HT1080 (cell line): ENCODE measurements around the gene OTUD4. TPM values are rescaled to one million over a fixed set of nuclear protein-coding genes. Genes with fewer than 3 reads are reported as not detected.
A peak's percentile ranks its signal among the peaks of the same experiment; 100 is the strongest.
"Not testable (repeated sequence)": the region's sequence is repeated elsewhere in the genome, so short reads cannot be mapped to it uniquely, and the experiment has no call there.

Experiments
- DNase-seq: peaks from one replicate; pipeline ENCODE4 v3.0.0-alpha.2; 2015; ENCODE audit warnings: low read depth
- total RNA-seq: library from RNA; depleted of rRNA; stranded (reverse); fragments of >200 nt; shearing (Covaris generic); gene quantifications from 2 replicates; pipeline ENCODE4 v1.2.3, GENCODE V29; 2014

OTUD4 gene
- total RNA-seq, 1 experiment from 2014 or later: 15.8 TPM

DNA sequence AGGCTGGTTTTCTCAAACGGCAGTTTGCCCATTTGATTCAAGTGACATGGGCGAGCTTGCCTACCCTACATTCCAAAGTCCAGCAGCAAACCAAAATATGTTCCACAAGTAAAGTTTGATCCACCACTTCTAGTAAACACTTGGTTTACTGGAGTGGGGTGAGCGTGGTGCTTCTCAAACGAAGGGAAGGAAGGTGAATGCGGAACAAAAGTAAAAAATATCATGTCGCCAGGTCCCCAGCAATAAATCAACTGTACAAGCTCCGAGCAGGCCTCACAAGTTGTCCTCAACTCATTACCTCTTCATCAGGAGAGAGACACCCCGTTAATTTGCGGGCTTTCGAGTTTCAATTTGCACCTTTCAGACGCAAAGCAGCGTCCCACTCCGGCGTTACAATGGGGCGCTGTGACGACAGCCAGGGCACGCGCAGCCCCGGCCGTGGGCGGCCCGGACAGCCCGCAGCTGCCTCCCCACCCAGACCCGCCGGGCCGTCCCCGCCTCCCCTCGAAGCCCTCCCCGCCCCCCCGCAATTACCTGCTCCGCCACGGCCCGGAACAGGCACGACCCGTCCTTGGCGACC lies 1.0 kb downstream of the OTUD4 start:
- peak; percentile 52 for DNase-seq

DNA sequence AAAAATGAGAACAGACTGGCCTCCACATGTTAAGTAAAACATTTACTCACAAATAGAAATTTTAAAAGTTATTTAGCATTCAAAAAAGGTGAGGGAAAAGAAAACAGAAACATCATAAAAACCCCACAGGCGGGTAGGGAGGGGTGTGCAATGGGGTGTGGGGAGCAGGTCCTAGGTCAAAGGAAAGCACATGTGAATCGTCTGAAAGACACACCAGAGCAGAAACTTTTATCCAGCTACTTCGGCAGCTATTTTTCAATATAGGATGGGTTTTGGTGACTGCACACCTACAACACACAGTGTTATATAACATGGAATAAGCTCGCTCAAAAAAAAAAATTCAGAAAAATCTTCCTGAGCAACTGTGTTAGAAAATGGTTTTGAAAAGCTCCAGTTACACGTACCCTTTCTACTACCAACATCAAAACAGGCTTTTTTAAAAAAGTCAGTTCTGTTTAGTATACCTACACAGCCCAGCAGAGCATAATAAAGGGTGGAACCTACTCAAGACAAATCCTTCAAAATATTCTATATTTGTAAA lies 1.6 kb downstream of the OTUD4 start:
- peak; percentile 13 for DNase-seq

DNA sequence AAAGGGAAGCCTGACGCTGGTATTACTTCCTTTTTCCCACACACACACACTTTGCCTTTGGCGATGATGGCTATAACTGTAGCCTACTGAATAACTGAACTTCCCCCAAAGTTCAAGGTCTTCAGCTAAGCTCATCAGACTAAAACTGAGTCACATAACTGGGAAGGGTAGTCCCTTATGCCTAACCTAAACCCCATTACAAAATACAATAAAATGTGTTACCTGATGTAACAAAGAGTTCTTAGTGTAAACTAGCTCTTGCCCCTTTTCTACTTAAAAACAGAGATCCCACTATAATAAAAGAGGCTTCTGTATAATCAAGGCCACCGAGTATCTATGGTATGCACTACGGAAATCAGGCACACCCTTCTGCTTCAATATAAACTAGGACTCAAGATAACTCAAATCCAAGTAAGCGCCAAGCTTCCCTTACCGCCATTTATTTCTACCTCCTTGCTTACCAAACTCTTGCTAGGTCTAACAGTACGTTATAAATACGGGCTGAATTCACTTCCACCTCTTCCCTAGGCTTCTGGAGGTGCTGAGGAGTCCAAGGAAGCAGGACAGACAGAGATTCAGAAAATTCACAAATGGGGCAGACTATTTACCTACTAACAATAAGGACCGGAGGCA lies 2.4 kb downstream of the OTUD4 start:
- DNase-seq: peak; percentile 55

DNA sequence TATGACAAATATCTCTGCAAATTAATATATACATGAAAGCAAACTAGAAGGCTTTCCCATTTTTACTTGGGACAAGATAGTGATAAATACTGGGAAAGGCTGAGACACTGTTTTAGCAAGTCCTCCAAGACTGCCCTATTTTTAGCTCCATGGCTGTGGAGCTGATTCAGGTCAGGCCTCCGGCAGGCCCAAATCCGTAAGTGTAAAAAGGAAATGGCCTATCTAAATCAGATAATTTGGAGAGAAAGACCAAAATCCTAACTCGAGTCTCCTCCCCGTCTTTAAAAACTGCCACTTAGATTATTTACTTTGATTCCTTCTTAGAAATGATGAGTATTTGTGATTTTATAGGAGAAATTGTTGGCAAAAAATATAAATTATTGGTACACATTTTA lies 2.9 kb downstream of the OTUD4 start:
- no peak for DNase-seq

GRCh38 chr4:145176641-145177432 lies 3.6 kb downstream of the OTUD4 start:
- no peak for DNase-seq

- no peak for DNase-seq
Measured at GRCh38 chr4:145171911-145172310, 8.5 kb downstream of the OTUD4 start.

GRCh38 chr4:145170223-145170622 lies 10.2 kb downstream of the OTUD4 start:
- DNase-seq: no peak

DNA sequence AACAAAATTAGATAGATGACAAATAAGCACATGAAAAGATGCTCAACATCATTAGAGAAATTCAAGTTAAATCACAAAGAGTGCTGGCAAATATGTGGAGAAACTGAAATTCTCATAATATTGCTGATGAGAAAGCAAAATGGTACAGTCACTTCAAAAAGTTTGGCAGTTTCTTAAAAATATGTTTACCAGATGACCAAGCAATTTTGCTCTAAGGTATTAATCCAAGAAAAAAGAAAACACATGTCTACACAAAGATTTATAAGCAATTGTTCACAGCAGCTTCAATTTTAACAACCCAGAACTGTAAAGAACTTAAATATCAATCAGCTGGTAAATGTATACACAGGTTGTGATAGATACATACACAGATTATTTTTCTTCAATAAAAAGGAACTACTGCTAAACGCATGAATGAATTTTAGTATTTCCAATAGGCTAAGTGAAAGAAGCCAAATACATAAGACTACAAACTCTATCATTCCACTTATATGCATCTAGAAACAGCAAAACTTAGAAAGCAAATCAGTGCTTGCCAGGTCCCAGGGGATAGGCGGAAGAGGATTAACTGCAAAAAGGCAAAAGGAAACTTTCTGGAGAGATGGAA lies 11.7 kb downstream of the OTUD4 start:
- DNase-seq: no peak

DNA sequence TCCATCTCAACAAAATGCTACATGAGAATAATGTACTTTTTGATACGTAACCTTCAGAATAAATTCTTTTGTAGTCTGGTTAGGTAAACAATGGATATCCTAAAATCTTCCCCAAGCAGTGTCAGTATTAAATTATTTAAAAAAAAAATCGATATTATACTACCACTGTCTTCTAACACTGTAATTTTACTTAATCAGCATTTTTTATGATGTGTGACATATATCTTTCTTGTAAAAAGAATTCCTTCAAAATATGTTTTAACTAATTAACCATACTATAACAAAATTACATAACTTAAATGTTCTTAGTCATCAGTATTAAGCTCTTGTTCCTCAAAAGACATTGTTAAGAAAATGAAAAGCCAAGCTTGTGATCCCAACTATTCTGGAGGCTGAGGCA lies 12.5 kb downstream of the OTUD4 start:
- DNase-seq: no peak

- DNase-seq: no peak
Measured at GRCh38 chr4:145161549-145161948, 18.8 kb downstream of the OTUD4 start.

DNA sequence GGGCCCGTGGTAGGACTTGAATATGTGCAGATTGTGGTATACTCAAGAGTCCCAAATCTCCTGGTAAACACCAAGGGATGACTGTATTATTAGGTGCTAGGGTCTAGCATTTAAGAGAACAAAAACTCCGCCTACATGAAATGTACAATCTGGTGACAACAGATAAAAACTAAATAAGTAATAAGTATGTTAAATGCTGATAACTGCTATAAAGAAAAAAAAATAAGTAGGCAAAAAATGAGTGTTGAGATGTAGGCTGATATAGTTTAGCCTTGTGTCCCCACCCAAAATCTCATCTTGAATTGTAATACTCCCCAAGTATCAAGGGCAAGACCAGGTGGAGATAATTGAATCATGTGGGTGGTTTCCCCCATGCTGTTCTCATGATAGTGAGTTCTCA lies 23.4 kb downstream of the OTUD4 start:
- DNase-seq: no peak

DNA sequence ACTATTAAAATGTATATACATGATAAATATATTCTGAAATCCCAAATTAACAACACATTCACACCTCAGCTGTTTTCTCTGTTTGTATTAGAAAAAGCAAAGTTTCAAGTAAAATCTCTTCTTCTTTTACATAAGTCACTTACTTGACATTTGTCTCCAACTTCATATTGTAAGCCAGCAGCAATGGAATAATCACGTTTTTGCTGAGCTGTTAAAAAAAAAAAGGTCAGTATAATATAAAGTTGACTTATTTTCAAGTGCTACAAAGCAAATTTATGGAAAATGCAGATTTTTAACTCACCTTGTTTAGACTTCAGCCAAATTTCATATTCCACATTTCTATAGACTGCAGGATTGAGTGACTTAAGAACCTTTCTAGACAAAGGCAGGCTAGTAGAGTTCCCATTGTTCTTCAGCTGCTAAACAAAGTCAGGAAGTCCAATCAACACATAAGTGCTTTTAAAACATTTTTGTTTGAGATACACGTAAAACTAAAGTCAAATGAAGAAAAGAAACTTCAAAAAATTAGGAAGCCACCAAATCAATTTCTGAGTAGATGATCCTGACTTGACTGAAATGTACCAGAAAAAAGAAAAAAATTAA lies 25.0 kb downstream of the OTUD4 start:
- no peak for DNase-seq

- DNase-seq: peak; percentile 32
Measured at GRCh38 chr4:145154573-145154972, 25.8 kb downstream of the OTUD4 start.

DNA sequence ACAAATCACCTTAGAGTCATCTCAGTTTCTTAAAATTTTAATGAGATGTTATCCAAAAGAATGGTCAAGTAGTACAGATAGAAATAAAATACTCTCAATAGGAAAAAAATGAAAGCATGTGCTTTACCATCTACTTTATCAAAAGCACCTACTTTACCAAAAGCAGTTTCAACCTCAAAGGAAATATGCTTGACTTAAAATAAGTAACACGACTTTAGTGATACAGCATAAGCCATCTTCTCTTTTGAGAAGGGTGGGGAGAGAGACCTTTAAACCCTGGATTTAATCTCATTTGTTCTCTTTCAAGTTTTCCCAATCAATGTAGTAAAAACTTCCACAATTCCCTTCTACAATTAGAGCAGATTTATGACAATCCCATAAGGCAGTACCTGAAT lies 26.5 kb downstream of the OTUD4 start:
- DNase-seq: no peak

DNA sequence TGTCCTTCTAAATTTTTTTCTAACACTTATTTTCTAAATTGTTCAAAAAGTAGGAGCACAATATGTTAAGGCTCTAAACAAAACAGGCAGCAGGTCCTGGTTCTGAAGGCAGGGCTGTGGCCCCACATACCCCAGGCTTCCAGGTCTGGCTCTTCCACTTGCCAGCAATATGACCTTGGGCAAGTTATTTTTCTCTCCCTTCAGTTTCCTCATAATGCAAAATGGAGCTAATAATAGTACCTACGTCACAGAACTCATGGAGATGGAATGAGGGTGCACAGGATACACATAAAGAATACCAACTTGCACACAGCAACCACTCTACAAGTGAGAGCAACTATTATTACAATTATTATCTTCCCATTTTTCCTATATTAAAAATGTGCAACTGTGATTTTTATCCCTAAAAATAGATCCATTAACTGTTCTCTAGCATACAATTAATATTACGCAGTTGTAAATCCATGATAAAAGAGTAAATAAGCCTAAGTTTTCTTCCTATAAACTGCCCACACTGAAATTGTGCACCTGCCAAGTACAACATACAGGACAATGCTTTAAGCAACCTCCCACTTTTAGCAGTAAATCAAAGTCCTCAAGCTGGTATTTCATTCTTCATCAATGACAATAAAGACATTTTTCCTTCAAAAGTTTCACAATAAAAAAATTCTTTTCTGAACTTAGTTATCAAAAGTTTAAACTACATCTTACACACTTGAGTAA lies 27.0 kb downstream of the OTUD4 start:
- no peak for DNase-seq

- DNase-seq: no peak
Measured at GRCh38 chr4:145148980-145149379, 31.4 kb downstream of the OTUD4 start.

DNA sequence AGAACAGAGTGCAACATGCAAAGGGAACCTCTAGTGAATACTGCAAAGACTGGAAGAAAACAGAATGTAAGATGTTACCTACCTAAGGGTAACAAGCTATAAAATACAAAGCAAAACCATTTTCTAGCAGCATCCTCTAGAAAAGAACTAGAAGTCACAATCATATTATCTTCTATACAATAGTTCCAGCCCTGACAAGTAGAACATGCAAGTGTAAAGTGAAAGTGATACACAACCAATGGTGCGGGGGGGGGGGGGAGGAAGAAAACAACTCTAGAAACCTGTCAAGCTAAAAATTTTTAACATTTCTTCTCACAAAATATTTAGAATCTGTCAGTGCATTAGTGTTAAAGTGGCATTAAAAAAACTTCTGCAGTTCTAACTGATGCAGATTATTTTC lies 44.2 kb downstream of the OTUD4 start:
- DNase-seq: not testable (repeated sequence)

DNA sequence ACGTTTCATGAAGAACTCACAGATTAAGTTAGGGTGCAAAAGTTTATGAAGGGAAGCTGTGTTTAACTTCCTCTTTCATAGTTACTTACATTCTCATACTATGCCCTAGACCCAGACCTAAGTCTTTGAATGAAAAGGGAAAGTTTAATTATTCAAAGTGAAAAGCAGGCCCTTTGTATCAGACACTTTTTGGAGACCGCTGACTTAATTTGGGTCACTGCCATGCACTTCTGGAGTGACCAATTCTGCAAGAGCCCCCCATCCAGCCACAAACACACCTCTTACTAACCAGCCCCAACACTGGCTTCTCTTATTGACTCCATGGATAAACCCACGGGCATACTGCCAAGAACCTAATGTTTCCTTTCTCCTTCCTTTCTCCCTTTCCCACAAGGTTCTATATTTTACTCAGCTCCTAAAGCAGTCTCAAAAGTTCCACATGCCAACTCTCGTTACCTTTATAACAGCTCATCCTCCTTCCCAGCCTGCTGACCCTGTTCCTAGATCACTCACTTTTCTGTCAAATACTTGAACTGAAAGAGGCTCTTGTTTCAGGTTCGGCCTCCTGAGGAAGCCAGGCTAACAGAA lies 47.8 kb downstream of the OTUD4 start:
- DNase-seq: peak; percentile 28

DNA sequence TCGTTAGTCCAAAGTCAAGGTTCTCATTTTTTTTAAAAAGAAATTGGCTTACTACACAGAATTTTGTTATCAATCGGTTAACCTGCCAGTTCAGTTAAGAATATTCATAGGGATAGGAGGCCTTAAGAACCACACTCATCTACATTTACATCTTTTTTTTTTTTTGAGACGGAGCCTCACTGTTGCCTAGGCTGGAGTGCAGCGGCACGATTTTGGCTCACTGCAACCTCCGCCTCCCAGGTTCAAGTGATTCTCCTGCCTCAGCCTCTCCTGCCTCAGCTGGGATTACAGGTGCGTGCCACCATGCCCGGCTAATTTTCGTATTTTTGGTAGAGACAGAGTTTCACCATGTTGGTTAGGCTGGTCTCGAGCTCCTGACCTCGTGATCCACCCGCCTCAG lies 48.5 kb downstream of the OTUD4 start:
- no peak for DNase-seq

DNA sequence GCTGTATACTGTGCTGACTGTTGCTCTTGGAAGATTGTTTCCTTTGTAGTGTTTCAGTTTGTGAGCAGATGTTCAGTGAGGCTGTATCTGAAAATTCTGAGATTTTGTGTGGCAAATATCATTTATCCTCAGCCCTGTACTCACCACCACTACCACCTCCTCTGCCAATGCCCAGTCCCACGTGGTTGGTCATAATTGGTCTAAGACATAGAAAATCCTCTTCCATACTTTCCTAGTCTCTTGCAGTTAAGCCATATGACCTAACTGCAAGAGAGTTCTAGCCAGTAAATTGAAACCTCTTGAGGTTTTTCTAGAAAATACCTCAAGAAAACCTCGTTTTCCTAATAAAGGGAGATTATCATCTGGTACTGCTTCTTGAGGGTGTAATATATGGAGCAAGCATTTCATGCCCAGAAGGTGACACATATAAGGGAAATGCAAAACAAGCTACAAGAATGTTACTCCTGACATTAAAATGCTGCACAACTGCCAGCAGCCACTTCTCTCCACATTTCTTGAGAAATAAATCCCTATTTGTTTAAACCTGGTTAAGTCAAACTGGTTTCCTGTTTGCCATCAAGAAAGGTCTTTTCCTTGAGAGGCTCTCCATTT lies 49.5 kb downstream of the OTUD4 start:
- DNase-seq: peak; percentile 39
